Gastroesophageal sphincter (tissue), 3 donors: ENCODE measurements around the gene RDH16.

Experiments used
- EP300 ChIP-seq: sonication (generic); formaldehyde crosslinking; IDR thresholded peaks from one replicate; pipeline ENCODE4 v1.6.1; 2017; ENCODE audit warnings: antibody characterized with exemption, mild to moderate bottlenecking
- TF ChIP-seq, protein P1 (sequence below), 4 experiments: fragments of 200-600 bp in 2 of 4; fragments of 450-650 bp in 2 of 4; sonication (generic) in 1 of 4; IDR thresholded peaks; one replicate each; pipeline ENCODE4 v1.5.1; 2017 to 2019; ENCODE audit warnings: antibody characterized with exemption in 4 of 4, mild to moderate bottlenecking in 2 of 4, moderate library complexity in 2 of 4

DNA sequence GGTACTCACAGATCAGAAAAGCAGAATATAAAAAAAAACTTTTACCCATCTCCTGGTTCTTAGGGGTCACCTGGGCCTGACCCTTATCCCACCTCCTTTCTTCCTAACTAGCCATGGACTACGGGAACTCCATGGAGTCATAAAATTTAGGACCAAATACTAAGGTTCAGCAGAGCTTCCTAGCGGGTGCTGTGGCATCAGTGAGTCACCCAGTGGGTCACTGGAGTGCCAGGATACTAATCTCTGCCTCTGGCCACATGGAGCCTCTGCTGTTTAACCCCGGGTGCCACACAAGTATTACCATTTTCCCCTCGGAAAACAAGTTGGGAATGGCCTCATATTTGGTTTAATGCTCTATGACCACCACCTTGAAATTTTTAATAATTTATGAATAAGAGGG is 42.0 kb upstream of the RDH16 start:
- TF ChIP-seq, protein P1, sequence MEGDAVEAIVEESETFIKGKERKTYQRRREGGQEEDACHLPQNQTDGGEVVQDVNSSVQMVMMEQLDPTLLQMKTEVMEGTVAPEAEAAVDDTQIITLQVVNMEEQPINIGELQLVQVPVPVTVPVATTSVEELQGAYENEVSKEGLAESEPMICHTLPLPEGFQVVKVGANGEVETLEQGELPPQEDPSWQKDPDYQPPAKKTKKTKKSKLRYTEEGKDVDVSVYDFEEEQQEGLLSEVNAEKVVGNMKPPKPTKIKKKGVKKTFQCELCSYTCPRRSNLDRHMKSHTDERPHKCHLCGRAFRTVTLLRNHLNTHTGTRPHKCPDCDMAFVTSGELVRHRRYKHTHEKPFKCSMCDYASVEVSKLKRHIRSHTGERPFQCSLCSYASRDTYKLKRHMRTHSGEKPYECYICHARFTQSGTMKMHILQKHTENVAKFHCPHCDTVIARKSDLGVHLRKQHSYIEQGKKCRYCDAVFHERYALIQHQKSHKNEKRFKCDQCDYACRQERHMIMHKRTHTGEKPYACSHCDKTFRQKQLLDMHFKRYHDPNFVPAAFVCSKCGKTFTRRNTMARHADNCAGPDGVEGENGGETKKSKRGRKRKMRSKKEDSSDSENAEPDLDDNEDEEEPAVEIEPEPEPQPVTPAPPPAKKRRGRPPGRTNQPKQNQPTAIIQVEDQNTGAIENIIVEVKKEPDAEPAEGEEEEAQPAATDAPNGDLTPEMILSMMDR (IDR thresholded peaks at IDR 0.05): no peak
- no peak for TF ChIP-seq EP300
